CD4-positive, alpha-beta T cell (primary cell): ENCODE measurements around the gene SAMD8. TPM values are rescaled to one million over a fixed set of nuclear protein-coding genes. Genes with fewer than 3 reads are reported as not detected.

Experiments
- ATAC-seq: fragments of 200-7000 bp; cut with Tn5 transposase; one replicate; pipeline ENCODE4 v1.10.0; 2022; ENCODE audit warnings: mild to moderate bottlenecking; ENCODE audit not compliant: poor library complexity
- CTCF ChIA-PET: fragments of 350-600 bp; sonication (Branson Sonifier 250); formaldehyde crosslinking; loops from one replicate; lab custom pipeline; 2021; ENCODE audit warnings: antibody characterized with exemption, inconsistent platforms; lab: Charles Lee
- POLR2A ChIA-PET: fragments of 350-600 bp; sonication (Branson Sonifier 250); formaldehyde crosslinking; loops from one replicate; lab custom pipeline; 2021; ENCODE audit warnings: antibody characterized with exemption, inconsistent platforms; lab: Charles Lee
- DNase-seq, 14 experiments: peaks; one replicate each; pipeline ENCODE4 v3.0.0-alpha.2; 2013 to 2020; ENCODE audit warnings: mixed read lengths in 2 of 14
- H3K27ac ChIP-seq, 2 donors: one replicate each; pipeline versions ENCODE4 v1.5.1 to v1.7.0; 2013; ENCODE audit warnings: low read length in 2 of 2, low read depth in 1 of 2, mild to moderate bottlenecking in 1 of 2
- H3K27me3 ChIP-seq, 2 experiments: 1 replicate in 1 of 2; 2 replicates in 1 of 2; pipeline versions ENCODE4 v1.6.1 to v1.7.0; 2013; ENCODE audit warnings: low read length in 2 of 2, control low read depth in 1 of 2, mild to moderate bottlenecking in 1 of 2, moderate library complexity in 1 of 2; ENCODE audit not compliant: insufficient read depth in 2 of 2, control insufficient read depth in 1 of 2
- H3K36me3 ChIP-seq: one replicate; pipeline ENCODE4 v1.6.1; 2013; ENCODE audit warnings: low read length, control low read depth; ENCODE audit not compliant: insufficient read depth
- H3K4me1 ChIP-seq: one replicate; pipeline ENCODE4 v1.6.1; 2013; ENCODE audit warnings: low read length, control low read depth; ENCODE audit not compliant: insufficient read depth
- H3K4me3 ChIP-seq: one replicate; pipeline ENCODE4 v1.5.1; 2013; ENCODE audit warnings: mild to moderate bottlenecking, low read length, moderate library complexity
- H3K9me3 ChIP-seq, 2 experiments: 1 replicate in 1 of 2; 2 replicates in 1 of 2; pipeline versions ENCODE4 v1.6.1 to v1.7.0; 2013; ENCODE audit warnings: low read length in 2 of 2, mild to moderate bottlenecking in 2 of 2, control low read depth in 1 of 2, moderate library complexity in 1 of 2; ENCODE audit not compliant: control insufficient read depth in 1 of 2, insufficient read depth in 1 of 2
- H3K27ac Mint-ChIP-seq: one replicate; pipeline ENCODE4 v1.8.0; 2020; ENCODE audit warnings: mixed read lengths
- H3K27me3 Mint-ChIP-seq: one replicate; pipeline ENCODE4 v1.8.0; 2021; ENCODE audit warnings: mixed read lengths
- H3K36me3 Mint-ChIP-seq: one replicate; pipeline ENCODE4 v1.8.0; 2021; ENCODE audit warnings: low read depth, mixed read lengths
- H3K4me1 Mint-ChIP-seq: one replicate; pipeline ENCODE4 v1.8.0; 2021; ENCODE audit warnings: low read depth, mixed read lengths
- H3K4me3 Mint-ChIP-seq: one replicate; pipeline ENCODE4 v1.8.0; 2020; ENCODE audit warnings: mild to moderate bottlenecking, mixed read lengths
- H3K9me3 Mint-ChIP-seq: one replicate; pipeline ENCODE4 v1.8.0; 2020; ENCODE audit warnings: mixed read lengths
- CTCF ChIP-seq: fragments of 200-600 bp; IDR thresholded peaks from one replicate; pipeline ENCODE4 v1.8.0; 2022; ENCODE audit warnings: antibody characterized with exemption, mild to moderate bottlenecking
- intact Hi-C, 2 experiments: fragments of 100-400 bp; cut with DNase I in 1 of 2; cut with micrococcal nuclease in 1 of 2; formaldehyde crosslinking; loops; one replicate each; pipeline versions ENCODE4 v1.15.1 to v1.9.0; 2023 to 2025; cut with DNase I, micrococcal nuclease
- total RNA-seq, 174 experiments: library from RNA in 2 of 174; stranded (reverse) in 2 of 174; gene quantifications; one replicate each; pipeline ENCODE4 v1.2.3 and lab custom pipeline; 2021 to 2026

The SAMD8 gene
- total RNA-seq, 2 experiments from 2014 or later: 34.1 to 37.4 TPM

- DNase-seq (peak in 1 of 14 experiments; percentile 31), ATAC-seq (no peak)
- no peaks in the 10 kb centered on the region for H3K9me3 Mint-ChIP-seq
- peaks cover 42% of the 10 kb centered on the region for H3K4me1 Mint-ChIP-seq
- Histone ChIP-seq H3K27ac (no peak overlapping the region), H3K4me3 (no peak overlapping the region), H3K36me3 (no peaks in the 10 kb centered on the region), H3K27me3 (no peaks in the 10 kb centered on the region), H3K4me1 (peaks cover 26% of the 10 kb centered on the region), H3K9me3 (no peaks in the 10 kb centered on the region)
- H3K36me3 Mint-ChIP-seq: peaks cover 14% of the 10 kb centered on the region
- ChIA-PET CTCF (no interaction called here), POLR2A (interaction anchor here (0.6 kb wide), 1 partner anchor 270 kb away, joined by 3 read pairs; no protein-coding TSS in a partner anchor)
- peak overlapping the region; percentile 90 for H3K27ac Mint-ChIP-seq
- intact Hi-C loops: loop anchor here in 1 of 2 experiments (2.0 to 10.0 kb wide), 2 partner anchors 128 to 374 kb away; no protein-coding TSS in a partner anchor
- no peaks in the 10 kb centered on the region for H3K27me3 Mint-ChIP-seq
- peak overlapping the region; percentile 88 for H3K4me3 Mint-ChIP-seq
- no peak for TF ChIP-seq CTCF
Measured at GRCh38 chr10:75108684-75109458, 2.6 kb upstream of the SAMD8 start.

DNA sequence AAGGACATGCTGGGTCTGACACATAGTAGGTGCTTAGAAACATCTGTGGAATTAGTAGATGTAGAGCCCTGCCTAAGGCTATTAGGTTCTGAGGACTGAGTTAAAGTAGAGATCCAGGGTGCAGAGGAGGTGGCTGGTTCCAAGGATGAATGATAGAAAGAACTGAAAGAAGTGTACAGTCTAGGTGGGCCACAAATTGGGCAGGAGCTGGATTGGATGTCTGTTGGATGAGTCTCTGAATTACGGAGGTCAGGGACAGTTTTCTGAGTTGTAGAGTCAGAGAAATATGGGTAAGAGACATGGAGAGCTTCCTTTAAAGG lies 2.0 kb upstream of the SAMD8 start:
- ChIA-PET POLR2A (interaction anchor here (0.6 kb wide), 1 partner anchor 270 kb away, joined by 3 read pairs; no protein-coding TSS in a partner anchor), CTCF (no interaction called here)
- DNase-seq (no peak), ATAC-seq (no peak)
- intact Hi-C loops: loop anchor here in 1 of 2 experiments (2.0 to 10.0 kb wide), 2 partner anchors 127 to 375 kb away; no protein-coding TSS in a partner anchor
- Histone ChIP-seq H3K4me1 (peaks cover 26% of the 10 kb centered on the region), H3K4me3 (no peak overlapping the region), H3K9me3 (no peaks in the 10 kb centered on the region), H3K27ac (no peak overlapping the region), H3K36me3 (no peaks in the 10 kb centered on the region), H3K27me3 (no peaks in the 10 kb centered on the region)
- H3K4me1 Mint-ChIP-seq: peaks cover 46% of the 10 kb centered on the region
- H3K36me3 Mint-ChIP-seq: peaks cover 14% of the 10 kb centered on the region
- no peaks in the 10 kb centered on the region for H3K9me3 Mint-ChIP-seq
- no peak for TF ChIP-seq CTCF
- H3K4me3 Mint-ChIP-seq: peak overlapping the region; percentile 88
- H3K27me3 Mint-ChIP-seq: no peaks in the 10 kb centered on the region
- peak overlapping the region; percentile 90 for H3K27ac Mint-ChIP-seq

DNA sequence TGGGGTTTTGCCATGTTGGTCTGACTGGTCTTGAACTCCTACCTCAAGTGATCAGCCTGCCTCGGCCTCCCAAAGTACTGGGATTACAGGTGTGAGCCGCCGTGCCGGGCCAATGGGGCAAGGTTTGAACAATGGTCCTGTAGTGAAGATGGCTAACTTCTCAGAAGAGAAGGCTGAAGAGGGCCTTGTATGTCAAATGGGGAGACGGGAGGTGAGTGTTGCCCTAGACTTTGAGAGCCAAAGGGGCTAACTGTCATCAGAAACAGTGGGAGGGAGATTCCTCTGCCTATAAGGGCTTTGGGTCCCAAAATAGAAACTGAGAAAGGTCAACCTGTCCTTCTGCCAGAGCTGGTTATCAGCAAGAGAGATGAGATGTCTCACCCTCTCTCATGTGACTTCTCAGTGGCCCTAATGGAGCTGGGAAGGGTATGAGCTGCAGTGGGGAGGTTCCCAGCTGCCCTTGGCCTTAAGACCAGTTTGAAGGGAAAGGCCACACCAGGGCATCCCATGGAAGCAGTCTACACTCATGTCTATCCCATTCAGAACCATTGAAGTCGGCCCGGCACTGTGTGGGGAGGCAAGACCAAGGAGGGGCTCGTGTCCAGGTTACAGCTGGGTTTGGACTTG lies 1.3 kb upstream of the SAMD8 start:
- Histone ChIP-seq H3K36me3 (no peaks in the 10 kb centered on the region), H3K27me3 (no peaks in the 10 kb centered on the region), H3K9me3 (no peaks in the 10 kb centered on the region), H3K4me3 (no peak overlapping the region), H3K27ac (peak overlapping the region; percentile 87 to 92), H3K4me1 (peaks cover 26% of the 10 kb centered on the region)
- no peaks in the 10 kb centered on the region for H3K9me3 Mint-ChIP-seq
- H3K4me3 Mint-ChIP-seq: peak overlapping the region; percentile 88
- ATAC-seq: no peak
- peaks cover 14% of the 10 kb centered on the region for H3K36me3 Mint-ChIP-seq
- CTCF ChIA-PET: interaction anchor here (1.2 kb wide), 1 partner anchor 10 kb away, joined by 4 read pairs; no protein-coding TSS in a partner anchor
- intact Hi-C loops: loop anchor here (2.0 to 10.0 kb wide), 6 partner anchors 77 to 1943 kb away; partner anchors contain the start of genes ADK (in 1 of the 2), AP3M1 (in 1 of the 2), ECD (in 1 of the 2) and FAM149B1 (in 1 of the 2)
- POLR2A ChIA-PET: interaction anchor here (1.4 to 3.2 kb wide), 5 partner anchors 76 to 959 kb away, joined by 3 to 49 read pairs (median 6); partner anchors contain the start of genes ADK, AP3M1, KAT6B and VDAC2
- peaks cover 53% of the 10 kb centered on the region for H3K4me1 Mint-ChIP-seq
- peak overlapping the region; percentile 90 for H3K27ac Mint-ChIP-seq
- no peak for TF ChIP-seq CTCF
- peak in 1 of 14 experiments; percentile 29 for DNase-seq
- no peaks in the 10 kb centered on the region for H3K27me3 Mint-ChIP-seq
